Measurements from ENCODE around the gene TEX22.
A peak's percentile ranks its signal among the peaks of the same experiment; 100 is the strongest.

Gene TEX22

DNA sequence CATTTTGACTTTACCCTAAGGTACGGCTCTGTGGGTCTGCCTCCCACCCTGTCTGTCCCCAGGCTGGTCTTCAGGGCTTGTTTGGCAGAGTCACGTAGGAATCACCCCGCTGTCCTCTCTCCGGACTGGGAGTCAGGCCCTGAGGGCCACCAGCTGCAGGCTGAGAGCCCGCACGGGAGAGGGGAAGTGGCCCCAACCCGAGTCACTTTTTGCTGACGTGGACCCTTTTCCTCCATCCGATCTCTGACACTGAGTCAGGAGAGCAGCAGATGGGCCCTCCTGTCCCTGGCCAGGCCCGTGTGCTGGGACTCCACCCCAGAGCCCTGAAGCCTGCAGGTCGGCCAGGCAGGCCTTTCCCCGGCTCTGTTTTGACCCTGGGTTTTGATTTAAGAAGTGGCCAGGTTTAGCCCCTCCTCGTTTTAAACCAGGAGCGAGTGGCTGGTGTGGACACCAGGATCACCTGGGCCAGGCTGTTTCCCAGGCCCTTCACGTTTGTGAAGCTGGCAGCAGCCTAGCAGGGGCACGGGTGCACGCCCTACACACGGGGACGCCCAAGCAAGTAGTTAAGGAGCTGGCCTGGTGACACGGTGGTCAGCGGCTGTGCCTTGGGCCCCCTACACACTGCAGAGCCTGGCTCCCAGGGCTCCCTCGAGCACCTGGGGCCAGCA, 12.5 kb upstream of the TEX22 start:
- DNase-seq: no peak

DNA sequence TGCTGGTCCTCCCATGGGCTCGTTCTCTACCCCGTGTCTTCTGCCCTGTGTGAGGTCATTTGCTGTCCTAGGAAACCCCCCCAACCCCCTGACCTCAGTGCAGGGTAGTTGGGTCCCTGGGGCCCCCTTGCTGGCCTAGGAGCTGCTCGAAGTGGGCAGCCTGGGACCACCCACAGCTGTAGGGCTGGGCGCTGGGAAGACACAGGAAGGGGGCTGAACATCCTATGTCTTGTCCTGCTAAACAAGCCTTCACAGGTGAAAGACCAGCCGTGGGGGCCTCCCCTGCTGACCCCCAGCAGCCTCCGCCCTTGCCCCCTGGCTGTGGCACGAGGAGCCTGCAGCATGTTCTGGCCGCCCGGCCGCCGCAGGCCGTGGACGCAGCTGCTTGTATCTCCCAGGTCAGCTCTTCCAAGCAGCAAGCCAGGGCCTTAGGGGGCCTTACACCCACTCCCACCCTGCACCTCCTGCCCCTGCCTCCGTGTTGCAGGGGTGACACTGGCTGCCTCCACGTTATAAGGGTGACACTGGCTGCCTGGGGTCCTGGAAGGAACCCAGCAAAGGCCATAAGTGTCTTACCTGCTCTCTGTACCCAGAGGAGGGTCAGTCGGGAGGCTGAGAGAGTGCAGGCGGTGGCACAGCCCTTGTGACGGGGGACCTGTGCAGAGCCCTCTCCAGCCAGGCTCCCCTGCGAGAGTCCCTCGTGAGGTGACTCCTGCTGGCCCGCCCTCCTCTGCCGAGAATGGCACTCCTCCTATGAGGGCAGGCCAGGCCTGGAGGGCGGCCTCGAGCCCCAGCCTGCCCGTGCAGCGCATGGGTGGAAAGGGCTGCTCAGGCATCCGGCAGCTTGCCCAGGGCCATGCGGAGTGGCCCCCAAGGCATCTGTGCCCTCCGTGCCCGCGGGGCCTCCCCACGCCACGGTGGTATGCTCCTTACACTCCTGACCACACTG, 11.5 kb upstream of the TEX22 start:
- no peak for DNase-seq

DNA sequence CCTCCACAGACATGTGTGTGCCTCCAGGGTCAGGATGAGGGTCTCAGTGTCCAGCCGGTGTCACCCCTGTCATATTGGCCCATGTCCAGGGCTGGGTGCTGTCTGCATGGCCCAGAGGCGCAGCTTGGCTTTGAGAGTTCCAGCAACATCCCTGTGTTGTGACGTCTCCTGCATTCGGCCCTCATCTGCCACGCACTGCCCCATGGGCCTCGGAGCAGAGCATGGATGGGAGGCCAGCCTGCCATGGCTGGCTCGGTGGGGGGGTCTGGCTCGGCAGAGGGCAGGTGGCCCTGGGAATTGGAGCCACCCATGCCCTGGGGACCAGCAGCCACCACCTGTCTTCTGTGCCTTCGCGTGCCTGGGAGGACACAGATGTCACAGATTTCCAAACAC, 10.8 kb upstream of the TEX22 start:
- DNase-seq: no peak

DNA sequence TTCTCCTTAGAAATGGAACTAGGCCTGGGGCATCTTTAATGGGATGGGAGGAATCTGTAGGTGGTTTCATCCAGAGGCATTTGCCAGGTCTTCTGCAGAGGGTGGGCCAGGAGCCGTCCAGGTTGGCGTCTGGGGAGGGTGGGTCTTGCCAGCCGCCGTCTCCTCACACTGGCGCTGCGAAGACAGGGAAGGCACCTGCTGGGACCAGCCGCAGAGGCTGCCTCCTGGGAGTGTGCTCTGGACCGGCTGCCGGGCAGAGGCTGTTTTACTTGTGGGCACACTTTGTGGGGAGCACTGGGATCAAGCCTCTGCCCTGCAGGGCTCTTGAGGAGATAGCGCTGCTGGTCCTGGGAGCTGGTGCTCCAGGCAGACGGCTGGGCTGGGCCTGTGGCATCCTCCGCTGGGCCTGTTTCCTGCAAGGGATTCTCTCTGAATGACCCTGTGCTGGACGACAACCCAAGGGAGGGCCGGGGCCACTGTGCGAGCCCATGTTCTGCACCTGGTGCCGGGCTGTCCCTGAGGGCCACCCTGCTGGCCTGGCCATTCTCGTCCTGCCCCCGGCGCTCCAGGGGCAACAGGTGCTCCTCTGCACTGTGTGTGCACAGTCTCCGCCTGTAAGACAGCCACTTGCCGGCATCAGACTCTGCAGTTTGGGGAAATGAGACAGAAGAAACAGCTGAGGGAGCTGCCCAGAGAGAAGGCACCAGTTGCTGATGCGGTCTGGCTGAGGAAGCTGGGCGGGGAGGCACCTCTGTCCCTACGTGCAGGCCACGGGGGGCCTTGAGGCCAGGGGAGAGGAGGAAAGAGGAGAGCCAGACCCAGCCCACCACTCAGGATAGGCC, 10.0 kb upstream of the TEX22 start:
- DNase-seq: no peak

DNA sequence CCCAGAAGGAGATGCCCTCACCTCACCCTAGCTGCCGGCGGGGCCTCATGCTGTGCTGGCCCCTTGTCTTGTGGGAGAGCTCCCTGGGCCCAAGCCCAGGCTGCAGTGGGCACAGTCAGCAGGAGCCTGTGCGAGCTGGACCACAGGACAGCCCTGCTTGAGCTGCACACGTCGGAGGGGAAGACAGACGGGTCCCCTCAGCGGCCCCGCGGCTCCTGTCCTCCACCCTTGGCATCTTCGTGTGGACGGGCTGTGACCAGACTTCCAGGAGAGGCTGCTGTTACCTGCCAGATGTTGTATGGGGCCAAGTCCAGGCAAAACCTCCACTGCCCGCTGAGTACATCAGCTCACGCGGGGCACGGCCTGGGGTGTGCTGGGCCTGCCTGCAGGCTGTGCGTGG, 9.4 kb upstream of the TEX22 start:
- no peak for DNase-seq

DNA sequence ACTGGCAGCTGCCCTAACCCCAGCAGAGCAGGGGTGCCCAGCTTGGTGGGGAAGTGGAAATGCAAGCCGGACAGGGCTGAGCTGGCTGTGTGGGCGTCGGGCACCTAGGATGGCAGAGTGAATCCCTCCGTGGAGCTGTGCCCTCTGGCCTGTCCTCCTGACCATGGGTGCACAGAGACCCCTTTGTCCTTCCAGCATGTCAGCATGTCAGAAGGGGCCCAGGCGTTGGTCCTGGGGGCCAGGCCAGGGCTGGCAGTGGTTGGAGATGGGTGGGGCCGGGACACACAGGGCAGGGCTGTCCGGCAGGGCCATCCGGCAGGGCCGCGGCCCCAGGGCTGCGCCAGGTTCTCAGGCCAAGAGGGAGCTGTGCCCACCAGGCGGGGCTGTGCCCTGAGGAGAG, 8.8 kb upstream of the TEX22 start:
- no peak for DNase-seq

DNA sequence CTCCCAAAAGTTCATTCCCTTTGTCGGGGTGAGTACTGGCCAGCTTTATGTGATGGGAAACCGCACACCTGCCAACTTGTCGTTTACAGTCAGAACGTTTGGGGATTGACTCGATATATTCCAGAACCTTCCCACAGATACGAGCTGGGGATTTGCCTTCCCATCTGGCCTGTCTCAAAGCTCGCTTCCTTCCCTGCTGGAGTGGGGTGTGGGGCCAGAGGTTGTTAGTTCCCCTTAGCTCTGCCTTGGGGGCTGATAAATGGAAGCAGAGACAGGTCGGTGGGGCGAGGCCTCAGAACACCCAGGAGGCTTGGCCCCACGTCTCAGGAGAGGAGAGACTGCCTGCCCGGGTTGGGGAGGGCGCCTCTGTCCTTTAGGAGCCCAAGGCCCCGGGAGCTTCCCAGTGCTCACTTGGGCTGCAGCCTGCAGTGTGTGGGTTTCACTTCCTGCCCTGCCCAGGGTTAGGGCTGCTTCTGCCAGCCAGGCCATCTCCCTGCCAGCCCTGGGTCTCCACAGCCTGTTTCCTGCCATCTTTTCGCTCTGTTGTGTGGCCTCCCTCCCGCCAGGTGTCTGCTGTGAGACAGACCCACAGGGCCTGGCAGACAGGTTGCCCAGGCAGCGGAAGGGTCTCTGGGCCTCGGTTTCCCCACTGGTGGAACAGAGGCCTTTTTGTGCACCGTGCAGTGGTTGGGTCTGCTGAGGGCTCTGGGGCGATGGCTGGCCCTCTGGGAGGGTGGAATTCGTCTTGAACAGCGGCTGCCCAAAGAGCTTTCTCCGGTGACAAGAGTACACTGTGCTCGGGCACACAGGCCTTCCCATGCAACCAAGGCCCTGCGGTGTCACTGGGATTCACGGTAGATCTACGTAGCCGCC, 8.1 kb upstream of the TEX22 start:
- no peak for DNase-seq

DNA sequence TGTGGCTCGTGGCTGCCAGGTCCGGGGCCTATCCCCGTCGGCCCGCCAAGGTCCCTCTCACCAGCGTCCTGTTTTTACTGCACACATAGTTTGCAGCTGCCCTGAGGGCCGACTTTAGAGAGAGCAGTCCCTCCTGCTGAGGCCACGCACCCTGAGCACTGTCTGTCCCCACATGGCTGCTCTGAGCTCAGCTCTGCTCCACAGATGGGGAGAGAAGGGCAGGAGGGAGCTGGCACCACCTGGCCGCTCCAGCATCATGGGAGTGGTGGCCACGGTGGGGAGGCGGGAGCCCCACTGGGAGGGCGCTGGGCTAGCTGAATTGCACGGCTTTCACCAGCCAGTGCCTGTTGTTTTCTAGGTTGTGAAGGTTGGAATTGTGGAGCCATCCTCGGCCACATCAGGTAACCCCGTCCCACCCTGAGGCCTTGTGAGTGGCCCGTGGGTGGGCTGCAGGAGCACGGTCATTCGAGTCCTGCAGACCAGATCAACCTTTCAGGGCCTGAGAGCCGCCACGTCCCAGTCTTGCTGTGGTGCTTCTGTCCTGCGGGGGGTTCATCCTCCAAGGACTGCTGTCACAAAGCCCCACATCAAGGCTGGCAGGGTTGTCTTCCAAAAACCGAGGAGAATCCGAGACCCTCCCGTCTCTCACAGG, 7.4 kb upstream of the TEX22 start:
- no peak for DNase-seq

DNA sequence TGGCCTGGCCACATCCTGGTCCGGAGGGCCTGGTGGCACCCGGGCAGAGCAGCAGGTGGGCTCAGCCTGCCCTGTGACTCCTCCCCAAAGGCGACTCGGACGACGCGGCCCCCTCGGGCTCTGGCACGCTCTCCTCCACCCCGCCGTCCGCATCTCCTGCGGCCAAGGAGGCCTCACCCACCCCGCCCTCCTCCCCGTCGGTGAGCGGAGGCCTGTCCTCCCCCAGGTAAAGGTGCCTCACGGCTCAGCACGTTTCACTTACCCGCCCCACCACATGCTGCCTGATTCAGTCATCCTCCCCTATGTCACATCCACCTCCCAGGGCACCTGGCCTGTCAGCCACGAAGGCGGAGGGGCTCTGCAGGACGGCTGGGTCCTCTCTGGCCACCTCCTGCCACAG, 6.8 kb upstream of the TEX22 start:
- DNase-seq: no peak

DNA sequence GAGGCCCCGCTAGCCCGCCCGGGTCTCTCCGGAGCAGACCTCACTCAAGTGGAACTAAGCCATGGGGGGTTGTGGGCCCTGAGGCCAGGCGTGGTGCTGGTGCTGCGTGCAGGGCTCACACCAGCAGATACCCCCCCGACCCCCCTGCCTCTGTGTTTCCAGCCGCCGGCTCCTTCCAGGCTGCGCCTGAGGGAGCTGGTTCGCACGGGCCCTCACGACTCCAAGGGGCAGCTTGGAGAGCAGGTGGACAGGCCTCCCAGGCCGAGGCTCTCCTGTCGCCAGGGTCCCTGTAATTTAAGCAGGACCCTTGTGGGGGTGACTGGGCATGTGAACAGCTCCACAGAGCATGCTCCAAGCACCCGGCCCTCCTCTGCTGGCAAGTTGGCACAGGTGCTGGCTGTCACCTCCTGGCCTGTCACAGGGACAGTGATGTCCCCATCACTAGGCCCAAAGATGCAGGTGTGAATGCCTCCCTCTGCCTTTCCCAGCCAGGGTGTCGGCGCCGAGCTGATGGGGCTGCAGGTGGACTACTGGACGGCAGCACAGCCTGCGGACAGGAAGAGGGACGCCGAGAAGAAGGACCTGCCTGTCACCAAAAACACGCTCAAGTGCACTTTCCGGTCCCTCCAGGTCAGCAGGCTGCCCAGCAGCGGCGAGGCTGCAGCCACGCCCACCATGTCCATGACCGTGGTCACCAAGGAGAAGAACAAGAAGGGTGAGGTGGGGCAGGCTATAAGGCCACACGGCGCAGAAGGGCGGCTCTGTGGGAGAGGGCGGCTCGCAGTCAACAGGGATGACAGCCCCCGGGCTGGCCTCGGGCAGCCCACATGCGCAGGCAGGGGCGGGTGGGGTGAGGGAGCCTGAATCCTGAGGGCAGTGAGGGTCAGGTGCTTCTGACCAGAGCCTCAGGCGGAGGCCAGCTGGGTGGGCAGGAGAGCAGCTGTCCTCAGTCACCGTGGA, 5.9 kb upstream of the TEX22 start:
- DNase-seq: no peak

DNA sequence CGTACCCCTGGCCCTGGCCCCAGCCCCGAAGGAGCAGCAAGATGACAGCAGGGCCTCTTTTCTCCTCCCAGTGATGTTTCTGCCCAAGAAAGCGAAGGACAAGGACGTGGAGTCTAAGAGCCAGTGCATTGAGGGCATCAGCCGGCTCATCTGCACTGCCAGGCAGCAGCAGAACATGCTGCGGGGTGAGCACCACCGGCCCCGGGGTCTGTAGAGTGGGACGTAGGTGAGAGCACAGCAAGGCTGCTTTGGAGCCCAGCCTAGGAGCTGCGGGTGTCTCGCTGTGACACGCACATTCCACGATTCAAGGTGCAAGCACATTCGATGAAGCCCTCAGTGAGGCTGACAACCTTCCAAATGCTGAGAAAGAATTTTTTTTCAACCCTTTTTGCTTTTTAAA, 5.2 kb upstream of the TEX22 start:
- DNase-seq: no peak

DNA sequence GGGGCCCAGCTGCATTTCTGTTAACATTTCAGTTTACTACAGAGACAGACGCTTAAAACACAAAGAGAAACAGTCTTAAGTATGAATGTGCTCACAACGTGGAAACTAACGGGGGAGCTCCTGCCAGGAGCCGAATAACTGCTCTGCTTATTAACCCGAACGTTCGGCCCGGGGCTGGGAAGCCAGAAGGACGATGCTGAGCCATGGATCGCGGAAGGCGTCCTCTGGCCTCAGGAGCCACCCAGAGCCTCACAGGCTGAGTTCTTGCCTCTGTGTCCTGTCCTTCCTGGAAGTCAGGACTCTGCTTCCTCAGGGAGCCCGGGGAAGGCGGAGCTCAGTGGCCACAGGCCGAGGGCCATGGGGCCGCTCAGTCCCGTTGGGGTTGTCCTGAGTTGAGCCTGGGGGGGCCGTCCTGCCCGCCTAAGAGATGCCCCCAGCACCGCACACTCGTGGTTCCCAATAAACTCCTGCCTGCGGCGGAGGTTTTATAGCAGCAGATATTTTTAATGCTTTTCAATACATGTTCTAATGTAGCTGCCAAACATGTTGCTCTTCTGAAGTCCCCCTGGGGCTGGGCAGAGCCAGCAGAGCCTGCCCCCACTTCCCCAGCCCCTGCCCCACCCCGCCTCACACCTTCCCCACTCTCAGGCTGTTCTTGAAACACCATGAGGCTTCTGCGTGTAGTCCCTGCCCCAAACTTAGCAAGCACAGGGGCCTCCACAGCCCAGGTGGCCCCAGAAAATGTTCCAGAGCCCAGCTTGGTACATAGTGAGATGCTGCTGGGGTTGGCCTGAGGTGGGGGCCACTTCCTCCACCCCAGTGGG, 3.4 kb upstream of the TEX22 start:
- DNase-seq: no peak

DNA sequence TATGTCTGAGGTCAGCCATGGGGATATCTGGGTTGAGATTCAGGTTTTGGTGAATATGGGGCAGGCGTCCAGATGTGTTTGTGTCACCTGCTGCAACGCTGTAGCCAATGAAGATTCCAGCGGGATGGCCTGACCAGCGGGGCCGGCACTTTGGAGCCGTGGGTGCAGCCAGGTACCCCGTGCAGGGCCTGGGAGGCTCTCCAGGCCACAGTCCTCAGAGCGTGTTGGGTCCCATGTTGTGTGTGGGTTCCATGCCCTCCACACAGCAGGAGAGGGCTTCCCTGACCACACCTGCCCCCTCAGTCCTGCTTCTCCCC, 2.8 kb upstream of the TEX22 start:
- DNase-seq: no peak

DNA sequence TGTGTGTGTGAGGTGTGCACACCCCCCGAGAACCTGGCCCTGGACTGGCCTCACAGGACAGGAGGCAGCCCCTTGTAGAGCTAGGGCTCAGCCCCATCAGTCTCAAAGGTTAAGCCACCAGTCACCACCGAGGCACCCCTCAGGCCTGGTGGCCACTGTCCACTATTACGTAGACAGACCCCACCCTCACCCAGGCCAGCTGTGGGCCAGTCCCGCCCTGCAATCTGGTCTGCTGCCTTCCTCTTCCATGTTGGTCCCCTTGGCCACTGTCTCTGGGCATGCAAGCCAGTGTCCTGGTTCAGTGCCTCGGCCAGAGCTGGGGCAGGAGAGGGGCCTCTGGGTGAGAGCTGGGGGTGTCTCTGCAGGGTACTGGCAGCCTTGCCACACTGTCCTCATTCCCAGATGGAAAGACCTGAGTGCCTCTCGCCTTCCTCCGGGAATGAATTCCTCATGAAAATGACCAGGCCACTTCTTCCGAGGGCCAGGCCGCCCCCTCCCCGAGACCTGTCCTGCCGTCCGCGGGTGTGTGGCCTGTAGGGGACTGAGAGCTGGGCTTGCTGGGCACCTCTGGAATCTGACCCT, 897 bp upstream of the TEX22 start:
- DNase-seq: no peak

DNA sequence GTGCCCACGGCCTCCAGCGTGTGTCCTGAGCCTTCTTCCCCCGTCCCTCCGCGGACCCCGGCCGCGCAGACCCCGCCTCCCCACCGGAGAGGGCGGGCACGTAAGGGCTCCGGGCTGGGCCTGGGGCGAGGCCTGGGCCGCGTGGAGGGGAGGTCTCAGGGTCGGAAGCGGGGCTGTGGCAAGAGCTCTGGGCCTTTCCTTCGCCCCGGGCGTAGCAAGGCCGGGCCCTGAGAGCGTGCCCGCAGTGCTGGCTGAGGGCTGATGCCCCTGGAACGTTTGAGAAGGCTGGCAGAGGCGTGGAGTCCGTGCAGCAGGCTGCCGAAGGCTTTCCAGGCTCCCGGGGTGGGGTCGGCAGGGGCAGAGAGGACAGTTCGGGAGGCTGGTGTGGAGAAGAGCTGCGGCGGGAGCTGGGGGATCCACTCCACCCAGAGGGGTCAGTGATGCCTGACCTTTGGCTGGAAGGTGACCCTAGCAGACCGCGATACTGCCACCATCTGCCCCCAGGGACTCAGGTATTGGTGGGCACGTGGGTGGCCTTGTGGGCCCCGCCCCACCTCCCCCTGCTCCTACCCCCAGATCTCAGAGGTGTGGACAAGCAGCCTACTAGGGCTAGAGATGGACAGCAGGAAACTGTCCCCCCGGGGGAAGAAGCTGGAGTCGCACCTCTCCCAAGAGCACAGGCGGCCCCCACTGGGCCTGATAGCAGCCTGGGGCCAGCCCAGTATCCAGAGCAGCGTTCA, 558 bp downstream of the TEX22 start:
- DNase-seq: peak in 1 of 2 donors; percentile 66

DNA sequence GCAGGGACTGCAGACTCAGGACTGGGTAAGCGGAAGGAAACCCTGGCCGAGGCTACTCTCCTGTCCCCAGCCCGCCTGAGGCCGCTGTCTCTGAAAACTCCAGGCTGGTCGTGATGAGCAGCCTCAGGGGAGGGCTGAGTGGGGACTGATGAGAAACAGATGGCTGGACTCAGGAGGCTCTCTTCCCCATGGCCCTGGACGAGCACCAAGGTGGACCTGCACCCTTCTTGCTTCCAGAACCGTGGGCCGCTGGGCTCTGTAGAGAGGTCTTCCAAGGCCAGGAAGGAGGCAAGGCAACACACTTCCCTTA, 1.1 kb downstream of the TEX22 start:
- DNase-seq: no peak

DNA sequence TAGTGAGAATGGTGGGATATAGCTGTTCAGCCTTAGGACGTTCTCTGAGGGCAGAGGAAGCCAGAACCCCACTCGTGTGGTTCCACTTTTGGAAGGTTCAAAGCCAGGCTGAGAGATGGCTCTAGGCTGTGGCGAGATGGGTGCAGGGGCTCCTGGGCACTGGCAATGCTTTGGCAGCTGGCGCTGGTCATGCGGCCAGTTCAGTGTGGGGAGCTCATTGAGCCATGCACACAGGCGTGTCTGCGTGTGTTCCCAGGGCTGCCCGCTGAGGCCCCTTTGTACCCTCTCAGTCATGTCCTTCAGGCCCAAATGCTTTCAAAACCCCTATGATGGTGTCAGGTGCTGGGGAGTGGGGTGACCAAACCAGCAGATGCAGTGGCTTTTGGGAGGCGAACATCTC, 1.7 kb downstream of the TEX22 start:
- no peak for DNase-seq

DNA sequence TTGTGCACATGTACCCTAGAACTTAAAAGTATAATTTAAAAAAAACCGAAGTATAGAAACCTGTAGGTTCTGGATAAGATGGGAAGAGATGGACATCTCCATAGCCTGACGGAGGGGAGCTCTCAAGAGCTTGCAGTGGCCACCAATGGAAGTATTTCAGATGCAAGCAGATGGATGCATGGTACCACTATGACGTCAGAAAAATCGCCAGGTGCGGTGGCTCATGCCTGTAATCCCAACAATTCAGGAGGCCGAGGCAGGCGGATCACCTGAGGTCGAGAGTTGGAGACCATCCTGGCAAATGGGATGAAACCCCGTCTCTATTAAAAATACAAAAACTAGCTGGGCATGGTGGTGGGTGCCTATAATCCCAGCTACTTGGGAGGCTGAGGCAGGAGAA, 3.4 kb downstream of the TEX22 start:
- DNase-seq: no peak

DNA sequence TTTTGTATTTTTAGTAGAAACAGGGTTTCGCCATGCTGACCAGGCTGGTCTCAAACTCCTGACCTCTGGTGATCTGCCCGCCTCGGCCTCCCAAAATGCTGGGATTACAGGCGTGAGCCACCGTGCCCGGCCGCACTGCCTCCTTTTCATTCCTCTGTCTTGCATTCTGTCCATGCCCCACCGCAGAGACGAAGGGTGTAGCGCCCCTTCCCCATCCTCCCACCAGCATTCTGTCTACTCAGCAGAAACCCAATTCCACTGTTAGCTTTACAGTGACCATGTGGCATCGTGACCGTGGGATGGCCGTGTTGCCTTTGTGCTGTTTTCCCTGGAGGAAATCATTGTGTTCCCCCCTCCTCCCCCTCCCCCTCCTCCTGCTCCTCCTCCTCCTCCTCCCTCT, 10.3 kb downstream of the TEX22 start:
- DNase-seq: no peak
